NB4 (cell line): Measurements from ENCODE around the gene MAML2.

Source experiments
- CTCF ChIP-seq: IDR thresholded peaks from one replicate; pipeline ENCODE4 v1.5.1; 2012; ENCODE audit warnings: low read depth, low read length
- MAX ChIP-seq: IDR thresholded peaks from 2 replicates; pipeline ENCODE4 v1.6.1; 2011; ENCODE audit warnings: low read depth, low read length
- POLR2A ChIP-seq: IDR thresholded peaks from 2 replicates; pipeline ENCODE4 v1.6.1; 2011; ENCODE audit warnings: mild to moderate bottlenecking; ENCODE audit not compliant: insufficient read length; ENCODE audit errors: extremely low read depth

- no peak for TF ChIP-seq CTCF
- TF ChIP-seq POLR2A, result no peak
- TF ChIP-seq MAX, result no peak
Observed at GRCh38 chr11:96050435-96051182, 292.4 kb downstream of the MAML2 start.
